Mononuclear cell (primary cell): ENCODE data around the gene MUSK. TPM values are rescaled to one million over a fixed set of nuclear protein-coding genes. Genes with fewer than 3 reads are reported as not detected.
"Not testable (repeated sequence)": the region's sequence is repeated elsewhere in the genome, so short reads cannot be mapped to it uniquely, and the experiment has no call there.

Experiments
- H3K27me3 ChIP-seq: 2 replicates; pipeline ENCODE4 v1.6.0; 2011; ENCODE audit warnings: low read length, control low read depth; ENCODE audit not compliant: insufficient read depth
- H3K4me1 ChIP-seq: 2 replicates; pipeline ENCODE4 v1.5.1; 2011; ENCODE audit warnings: mild to moderate bottlenecking, low read length, control low read depth; ENCODE audit not compliant: insufficient read depth
- H3K4me3 ChIP-seq: 2 replicates; pipeline ENCODE4 v1.5.1; 2011; ENCODE audit warnings: mild to moderate bottlenecking, low read length, moderate library complexity
- H3K9me3 ChIP-seq: 2 replicates; pipeline ENCODE4 v1.5.1; 2011; ENCODE audit warnings: low read depth, mild to moderate bottlenecking, control low read depth, low read length
- total RNA-seq: library from RNA; depleted of rRNA; stranded (reverse); fragments of >200 nt; gene quantifications from one replicate; pipeline ENCODE4 v1.2.3, GENCODE V29; 2012

The MUSK gene
- total RNA-seq, 1 donor = not detected

DNA sequence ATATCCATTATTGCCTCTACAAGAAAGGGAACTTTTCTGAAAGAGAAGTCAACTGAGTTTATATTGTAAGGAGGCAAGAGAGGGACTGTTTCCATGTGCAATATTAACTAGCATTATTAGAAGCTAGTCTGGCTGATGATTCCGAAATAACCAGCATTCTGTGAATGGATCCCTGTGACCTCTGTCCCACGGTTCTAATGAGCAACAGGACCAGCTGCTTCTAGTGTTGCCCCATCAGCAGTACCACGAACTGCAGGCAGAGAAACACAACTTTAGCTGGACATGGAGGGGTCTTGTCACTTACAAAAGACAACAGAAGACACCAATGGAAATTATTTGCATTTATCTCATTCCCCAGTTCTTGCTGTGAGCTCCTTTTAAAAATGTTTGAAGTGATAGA, 95.4 kb downstream of the MUSK start:
- no peak overlapping the region for H3K4me3 ChIP-seq
- H3K4me1 ChIP-seq = no peaks in the 10 kb centered on the region
- H3K27me3 ChIP-seq = no peaks in the 10 kb centered on the region
- no peaks in the 10 kb centered on the region for H3K9me3 ChIP-seq

DNA sequence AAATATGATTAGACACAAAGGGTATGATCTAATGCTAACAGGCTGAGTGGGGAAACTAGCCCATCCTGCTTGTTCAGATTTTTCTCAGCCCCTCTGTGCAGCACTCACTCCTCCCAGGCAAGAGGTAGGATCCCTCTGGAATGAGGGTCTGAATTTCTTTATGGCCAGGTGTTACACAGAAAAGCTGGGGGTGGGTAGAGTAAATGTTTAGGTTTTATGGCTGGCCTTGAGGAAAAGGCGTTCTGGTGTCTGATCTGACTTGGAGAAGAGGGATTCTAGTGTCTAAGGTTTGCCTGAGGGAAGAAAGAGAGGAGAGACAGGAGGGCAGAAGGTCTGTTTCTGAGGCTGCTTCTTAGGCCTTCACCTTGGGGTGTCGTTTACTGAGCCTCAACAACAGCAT, 97.3 kb downstream of the MUSK start:
- Histone ChIP-seq H3K4me3 (no peak overlapping the region), H3K9me3 (no peaks in the 10 kb centered on the region), H3K4me1 (no peaks in the 10 kb centered on the region), H3K27me3 (no peaks in the 10 kb centered on the region)

DNA sequence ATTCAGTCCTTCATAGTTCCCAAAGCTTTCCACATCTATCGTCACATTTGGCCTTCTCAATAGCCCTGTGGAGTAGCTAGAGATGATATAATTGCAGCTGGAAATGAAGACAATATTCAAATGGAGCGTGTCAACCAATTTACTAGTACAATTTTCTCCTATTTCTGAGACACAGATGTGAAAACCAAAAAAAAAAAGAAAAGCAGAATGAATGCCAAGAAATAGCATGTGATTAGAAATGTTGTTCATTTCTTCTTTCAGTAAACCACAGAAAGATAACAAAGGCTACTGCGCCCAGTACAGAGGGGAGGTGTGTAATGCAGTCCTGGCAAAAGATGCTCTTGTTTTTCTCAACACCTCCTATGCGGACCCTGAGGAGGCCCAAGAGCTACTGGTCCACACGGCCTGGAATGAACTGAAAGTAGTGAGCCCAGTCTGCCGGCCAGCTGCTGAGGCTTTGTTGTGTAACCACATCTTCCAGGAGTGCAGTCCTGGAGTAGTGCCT, 99.0 kb downstream of the MUSK start:
- Histone ChIP-seq H3K9me3 (no peaks in the 10 kb centered on the region), H3K4me3 (no peak overlapping the region), H3K4me1 (no peaks in the 10 kb centered on the region), H3K27me3 (no peaks in the 10 kb centered on the region)

DNA sequence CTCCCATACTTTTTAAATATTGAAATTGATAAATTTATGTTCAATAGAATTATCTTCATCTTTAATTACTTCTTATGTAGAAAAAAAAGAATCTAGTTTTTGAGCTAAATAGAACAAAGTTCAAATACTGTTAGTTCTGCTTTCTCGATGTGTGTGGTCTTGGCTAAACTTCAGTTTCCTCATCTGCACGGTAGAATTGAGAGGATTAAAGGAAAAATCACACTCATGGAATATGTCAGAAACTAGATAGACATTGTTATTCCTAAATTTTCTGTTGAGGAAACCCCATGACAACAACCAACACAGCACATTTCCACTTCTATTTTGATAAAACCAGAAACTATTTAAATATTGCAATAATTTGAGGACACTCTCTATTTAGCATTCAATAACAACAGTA, 100.3 kb downstream of the MUSK start:
- Histone ChIP-seq H3K9me3 (no peaks in the 10 kb centered on the region), H3K27me3 (no peaks in the 10 kb centered on the region), H3K4me3 (no peak overlapping the region), H3K4me1 (no peaks in the 10 kb centered on the region)

- no peaks in the 10 kb centered on the region for H3K9me3 ChIP-seq
- H3K4me3 ChIP-seq = no peak overlapping the region
- H3K4me1 ChIP-seq = no peaks in the 10 kb centered on the region
- H3K27me3 ChIP-seq = no peaks in the 10 kb centered on the region
Measured at GRCh38 chr9:110769667-110770066, 101.1 kb downstream of the MUSK start.

GRCh38 chr9:110775724-110776123, 107.1 kb downstream of the MUSK start:
- Histone ChIP-seq H3K4me3 (no peak overlapping the region), H3K4me1 (no peaks in the 10 kb centered on the region), H3K9me3 (no peaks in the 10 kb centered on the region), H3K27me3 (no peaks in the 10 kb centered on the region)

- H3K4me1 ChIP-seq = no peaks in the 10 kb centered on the region
- H3K27me3 ChIP-seq = no peaks in the 10 kb centered on the region
- H3K9me3 ChIP-seq = no peaks in the 10 kb centered on the region
- H3K4me3 ChIP-seq = no peak overlapping the region
Measured at GRCh38 chr9:110776221-110776620, 107.6 kb downstream of the MUSK start.

GRCh38 chr9:110777196-110777875, 108.7 kb downstream of the MUSK start:
- Histone ChIP-seq H3K4me1 (no peaks in the 10 kb centered on the region), H3K4me3 (no peak overlapping the region), H3K27me3 (no peaks in the 10 kb centered on the region), H3K9me3 (no peaks in the 10 kb centered on the region)

GRCh38 chr9:110777876-110778215, 109.3 kb downstream of the MUSK start:
- H3K4me1 ChIP-seq = no peaks in the 10 kb centered on the region
- no peak overlapping the region for H3K4me3 ChIP-seq
- H3K9me3 ChIP-seq = no peaks in the 10 kb centered on the region

DNA sequence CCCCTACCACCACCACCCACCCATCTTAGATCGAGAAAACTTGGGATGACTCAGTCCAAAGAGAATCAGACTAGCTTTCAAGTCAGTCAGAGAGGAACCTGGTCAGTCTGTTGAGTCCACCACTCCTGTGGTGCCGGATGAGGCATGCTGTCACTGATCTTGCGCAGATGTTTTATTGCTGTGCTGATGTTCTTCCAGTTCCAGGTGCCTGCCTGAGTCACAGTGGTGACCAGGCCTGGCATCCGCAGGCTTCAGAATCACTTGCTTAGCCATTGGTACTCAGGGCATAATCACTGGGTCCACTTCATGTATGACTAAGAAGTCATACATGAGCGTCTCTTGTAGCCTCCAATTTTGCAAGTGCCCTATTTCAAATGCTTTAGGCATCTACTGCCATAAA, 114.1 kb downstream of the MUSK start:
- Histone ChIP-seq H3K4me1 (no peaks in the 10 kb centered on the region), H3K4me3 (no peak overlapping the region), H3K27me3 (no peaks in the 10 kb centered on the region), H3K9me3 (no peaks in the 10 kb centered on the region)

More at GRCh38 chr9:110777876-110778215, 109.3 kb downstream of the MUSK start:
- no peaks in the 10 kb centered on the region for H3K27me3 ChIP-seq

GRCh38 chr9:110784309-110784708, 115.7 kb downstream of the MUSK start:
- Histone ChIP-seq H3K4me1 (no peaks in the 10 kb centered on the region), H3K9me3 (no peaks in the 10 kb centered on the region), H3K4me3 (no peak overlapping the region), H3K27me3 (no peaks in the 10 kb centered on the region)

- no peaks in the 10 kb centered on the region for H3K4me1 ChIP-seq
- no peaks in the 10 kb centered on the region for H3K9me3 ChIP-seq
Measured at GRCh38 chr9:110785166-110785565, 116.6 kb downstream of the MUSK start.

GRCh38 chr9:110788396-110788795, 119.8 kb downstream of the MUSK start:
- not testable (repeated sequence) for H3K4me1 ChIP-seq, H3K9me3 ChIP-seq, H3K4me3 ChIP-seq, H3K27me3 ChIP-seq

More at GRCh38 chr9:110785166-110785565, 116.6 kb downstream of the MUSK start:
- Histone ChIP-seq H3K27me3 (no peaks in the 10 kb centered on the region), H3K4me3 (no peak overlapping the region)

GRCh38 chr9:110788871-110789270, 120.3 kb downstream of the MUSK start:
- Histone ChIP-seq H3K4me1 (no peaks in the 10 kb centered on the region), H3K9me3 (no peaks in the 10 kb centered on the region), H3K4me3 (no peak overlapping the region), H3K27me3 (no peaks in the 10 kb centered on the region)

DNA sequence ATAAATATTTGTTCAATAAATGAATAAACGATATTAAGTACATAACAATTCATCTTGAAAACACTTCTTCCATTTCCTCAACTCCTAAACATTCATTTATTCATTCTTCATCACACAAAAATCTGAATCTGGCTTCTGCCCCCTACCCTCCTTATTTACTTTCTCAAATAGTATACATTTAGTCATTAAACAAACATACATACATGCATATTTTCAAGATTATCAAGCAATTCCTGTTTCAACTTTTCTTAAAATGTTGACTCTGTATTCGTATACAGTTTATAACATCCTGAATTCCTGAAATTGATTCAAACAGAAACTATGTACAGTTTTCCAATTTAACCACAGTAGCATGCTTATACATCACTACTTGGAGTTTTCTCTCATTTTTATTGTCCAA, 129.0 kb downstream of the MUSK start:
- Histone ChIP-seq H3K27me3 (no peaks in the 10 kb centered on the region), H3K4me3 (no peak overlapping the region), H3K4me1 (peaks cover 13% of the 10 kb centered on the region), H3K9me3 (no peaks in the 10 kb centered on the region)

- H3K27me3 ChIP-seq = no peaks in the 10 kb centered on the region
- peaks cover 17% of the 10 kb centered on the region for H3K4me1 ChIP-seq
- H3K9me3 ChIP-seq = no peaks in the 10 kb centered on the region
- H3K4me3 ChIP-seq = no peak overlapping the region
Measured at GRCh38 chr9:110799396-110799795, 130.8 kb downstream of the MUSK start.
